GM12878 (cell line): ENCODE results near the gene PKDREJ. TPM values are rescaled to one million over a fixed set of nuclear protein-coding genes. Genes with fewer than 3 reads are reported as not detected.

Experiments used
- ASH2L ChIP-seq: fragments of 300-600, 200-600 bp; sonication (generic); IDR thresholded peaks from 2 replicates; pipeline ENCODE4 v1.6.1; 2017; ENCODE audit warnings: low read depth, mild to moderate bottlenecking, borderline replicate concordance
- CBFB ChIP-seq: IDR thresholded peaks from 2 replicates; pipeline ENCODE4 v1.6.1; 2016; ENCODE audit warnings: antibody characterized with exemption, low read depth
- CEBPZ ChIP-seq: fragments of 150-350 bp; IDR thresholded peaks from 2 replicates; pipeline ENCODE4 v1.6.1; 2016; ENCODE audit warnings: low read depth, low read length
- EZH2 ChIP-seq: IDR thresholded peaks from 2 replicates; pipeline ENCODE4 v1.6.1; 2012; ENCODE audit warnings: low read depth, mild to moderate bottlenecking, control low read depth, inconsistent platforms, low read length, borderline replicate concordance; ENCODE audit not compliant: control insufficient read depth
- FOS ChIP-seq: IDR thresholded peaks from 3 replicates; pipeline ENCODE4 v1.6.1; 2011; ENCODE audit warnings: borderline replicate concordance; ENCODE audit not compliant: insufficient read length; ENCODE audit errors: extremely low read depth
- GABPA ChIP-seq: IDR thresholded peaks from 2 replicates; pipeline ENCODE4 v1.6.1; 2014; ENCODE audit warnings: antibody characterized with exemption, low read depth, mild to moderate bottlenecking, inconsistent platforms
- HCFC1 ChIP-seq: fragments of 150-350 bp; IDR thresholded peaks from 2 replicates; pipeline ENCODE4 v1.6.1; 2014; ENCODE audit warnings: low read length
- HDAC6 ChIP-seq: fragments of 200-600 bp; sonication (generic); IDR thresholded peaks from one replicate; pipeline ENCODE4 v1.8.0; 2017; ENCODE audit warnings: antibody characterized with exemption; ENCODE audit not compliant: unreplicated experiment
- HDGF ChIP-seq: fragments of 450-650 bp; IDR thresholded peaks from 2 replicates; pipeline ENCODE4 v1.6.1; 2016; ENCODE audit warnings: antibody characterized with exemption
- IKZF1 ChIP-seq: fragments of 450-650 bp; conservative IDR thresholded peaks from 2 replicates; pipeline ENCODE4 v1.6.1; 2017; ENCODE audit warnings: antibody characterized with exemption, mild to moderate bottlenecking
- IRF4 ChIP-seq: IDR thresholded peaks from 2 replicates; pipeline ENCODE4 v1.6.1; 2011; ENCODE audit warnings: low read depth, low read length
- KAT2A ChIP-seq: conservative IDR thresholded peaks from 2 replicates; pipeline ENCODE4 v1.6.1; 2011; ENCODE audit warnings: low read depth, low read length; ENCODE audit not compliant: control insufficient read depth
- KLF5 ChIP-seq: fragments of 450-650 bp; IDR thresholded peaks from 2 replicates; pipeline ENCODE4 v1.6.1; 2014; ENCODE audit warnings: mild to moderate bottlenecking; ENCODE audit not compliant: partially characterized antibody
- MTA2 ChIP-seq: fragments of 450-650 bp; IDR thresholded peaks from 2 replicates; pipeline ENCODE4 v1.6.1; 2016; ENCODE audit warnings: low read depth, mild to moderate bottlenecking, moderate library complexity
- MTA3 ChIP-seq: IDR thresholded peaks from 2 replicates; pipeline ENCODE4 v1.6.1; 2012; ENCODE audit warnings: low read length, inconsistent platforms, borderline replicate concordance
- MYB ChIP-seq: fragments of 150-350 bp; IDR thresholded peaks from 2 replicates; pipeline ENCODE4 v1.6.1; 2014; ENCODE audit warnings: mild to moderate bottlenecking, low read depth, low read length, borderline replicate concordance
- NFIC ChIP-seq: IDR thresholded peaks from 2 replicates; pipeline ENCODE4 v1.6.1; 2012; ENCODE audit warnings: low read depth, mild to moderate bottlenecking, inconsistent platforms, low read length, moderate library complexity
- NFYB ChIP-seq: IDR thresholded peaks from 2 replicates; pipeline ENCODE4 v1.6.1; 2011; ENCODE audit warnings: low read depth, mild to moderate bottlenecking, low read length, improper control_type of control experiment, moderate library complexity; ENCODE audit not compliant: insufficient read depth
- POLR2AphosphoS2 ChIP-seq: IDR thresholded peaks from 2 replicates; pipeline ENCODE4 v1.6.1; 2011; ENCODE audit warnings: low read depth, mild to moderate bottlenecking, low read length, improper control_type of control experiment, moderate library complexity
- RBBP5 ChIP-seq: fragments of 200-600 bp; sonication (generic); conservative IDR thresholded peaks from 2 replicates; pipeline ENCODE4 v1.6.1; 2016
- SMAD1 ChIP-seq: fragments of 450-650 bp; IDR thresholded peaks from 2 replicates; pipeline ENCODE4 v1.6.1; 2018; ENCODE audit warnings: mild to moderate bottlenecking, low read depth; ENCODE audit not compliant: partially characterized antibody
- SREBF1 ChIP-seq: IDR thresholded peaks from 2 replicates; pipeline ENCODE4 v1.6.1; 2012; ENCODE audit warnings: mild to moderate bottlenecking, low read length
- SRF ChIP-seq, 2 experiments: IDR thresholded peaks; 2 replicates each; pipeline ENCODE4 v1.6.1; 2011; ENCODE audit warnings: low read depth in 2 of 2, low read length in 2 of 2, mild to moderate bottlenecking in 1 of 2, moderate library complexity in 1 of 2
- ZBTB40 ChIP-seq: fragments of 450-650 bp; IDR thresholded peaks from 2 replicates; pipeline ENCODE4 v1.6.1; 2016; ENCODE audit warnings: mild to moderate bottlenecking, moderate library complexity, borderline replicate concordance
- ZSCAN29 ChIP-seq: fragments of 450-650 bp; IDR thresholded peaks from 2 replicates; pipeline ENCODE4 v1.6.1; 2017; ENCODE audit warnings: mild to moderate bottlenecking, moderate library complexity
- polyA plus RNA-seq, 11 experiments: library from polyadenylated mRNA; depleted of rRNA in 4 of 11; unstranded in 6 of 11; stranded (reverse) in 5 of 11; fragments of >200 nt; fragmentation: Nextera tagmentation in 4 of 11; fragmentation: Illumina TruSeq in 1 of 11; extraction: Ambion mirVana in 4 of 11; extraction: Trizol in 1 of 11; gene quantifications; 1 replicate in 1 of 11; 2 replicates in 10 of 11; pipeline versions ENCODE4 v1.2.1 to v1.2.3, GENCODE V29; 2011 to 2016; ENCODE audit warnings: inconsistent platforms in 2 of 11, missing spikeins in 2 of 11, low read depth in 1 of 11
- total RNA-seq, 4 experiments: library from RNA; depleted of rRNA in 3 of 4; stranded (reverse); fragments of >200 nt in 3 of 4; fragmentation: Illumina TruSeq in 1 of 4; extraction: Trizol in 1 of 4; gene quantifications; 2 replicates each; pipeline versions ENCODE4 v1.2.1 to v1.2.3, GENCODE V29; 2013 to 2021

The PKDREJ gene
- total and polyA plus RNA-seq, 10 of the 15 experiments (the other 5 are each of a cell fraction or from before 2014, with no cell fraction given) = 0.02 to 0.03 TPM; not detected in 8

- TF ChIP-seq SRF (IDR thresholded peaks at IDR 0.05; ENCODE audit: low read depth in 2 of 2, low read length in 2 of 2) (no peak), KLF5 (no peak), ZSCAN29 (no peak), RBBP5 (no peak), NFIC (no peak; the same call in 1 of the 2 replicates), FOS (no peak), ASH2L (no peak), CBFB (0 out of 2 replicates have a peak, but pooled peaks have one; percentile 20), POLR2AphosphoS2 (0 out of 2 replicates have a peak, but pooled peaks have one; percentile 60), SREBF1 (peak; percentile 66), EZH2 (no peak), CEBPZ (no peak), MYB (no peak), HDGF (no peak), HCFC1 (peak; percentile 91), IKZF1 (peak; percentile 95), GABPA (peak; percentile 67), NFYB (peak; percentile 85), SMAD1 (no peak), HDAC6 (no peak), IRF4 (no peak), MTA3 (no peak; the same call in 1 of the 2 replicates), KAT2A (no peak), ZBTB40 (peak; percentile 80), MTA2 (no peak)
Measured at GRCh38 chr22:46296257-46297150, 33.4 kb upstream of the PKDREJ start, which contains the start of gene GTSE1 (continued).
